Non-pigmented ciliary epithelial cell (primary cell): ENCODE measurements around the gene ABHD12.
"Not testable (repeated sequence)": the region's sequence is repeated elsewhere in the genome, so short reads cannot be mapped to it uniquely, and the experiment has no call there.

Experiments used
- DNase-seq: peaks from one replicate; pipeline ENCODE4 v3.0.0-alpha.2; 2010; ENCODE audit warnings: low read depth

ABHD12 gene

DNA sequence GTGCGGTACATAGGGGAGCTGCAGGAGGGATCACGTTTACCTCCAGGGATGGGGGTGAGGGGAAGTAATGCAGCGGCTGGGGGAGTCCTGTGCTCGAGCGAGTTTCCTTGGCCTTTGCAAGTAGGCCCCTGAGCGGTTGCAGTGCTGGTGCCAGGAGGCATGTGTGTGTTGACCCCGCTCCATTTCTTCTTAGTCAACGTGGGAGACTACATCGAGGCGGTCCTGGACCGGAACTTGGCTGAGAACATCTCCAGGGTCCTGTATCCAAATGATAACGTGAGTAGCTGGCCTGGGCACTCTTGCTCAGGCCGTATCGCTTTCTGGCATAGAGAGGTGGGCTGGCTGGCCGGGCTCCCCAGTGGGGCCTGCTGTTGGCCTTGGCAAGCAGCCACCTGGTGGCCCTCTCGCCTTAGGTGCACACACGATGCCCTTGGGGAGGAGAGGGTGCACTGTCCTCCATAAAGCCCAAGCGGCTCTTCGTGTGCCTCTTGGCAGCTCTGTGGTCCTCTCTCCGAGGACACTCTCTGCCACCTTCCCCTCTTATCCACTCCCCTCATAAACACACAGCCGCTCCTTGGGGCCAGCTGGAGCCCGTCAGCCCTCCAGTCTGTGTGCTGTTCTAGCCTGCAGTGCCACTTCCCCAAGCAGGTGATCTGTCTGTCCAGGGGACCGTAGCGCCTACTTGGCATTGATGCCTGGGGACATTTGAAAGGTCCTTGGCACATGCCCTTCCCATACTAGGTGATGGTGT is 113.4 kb downstream of the ABHD12 start:
- DNase-seq: no peak

DNA sequence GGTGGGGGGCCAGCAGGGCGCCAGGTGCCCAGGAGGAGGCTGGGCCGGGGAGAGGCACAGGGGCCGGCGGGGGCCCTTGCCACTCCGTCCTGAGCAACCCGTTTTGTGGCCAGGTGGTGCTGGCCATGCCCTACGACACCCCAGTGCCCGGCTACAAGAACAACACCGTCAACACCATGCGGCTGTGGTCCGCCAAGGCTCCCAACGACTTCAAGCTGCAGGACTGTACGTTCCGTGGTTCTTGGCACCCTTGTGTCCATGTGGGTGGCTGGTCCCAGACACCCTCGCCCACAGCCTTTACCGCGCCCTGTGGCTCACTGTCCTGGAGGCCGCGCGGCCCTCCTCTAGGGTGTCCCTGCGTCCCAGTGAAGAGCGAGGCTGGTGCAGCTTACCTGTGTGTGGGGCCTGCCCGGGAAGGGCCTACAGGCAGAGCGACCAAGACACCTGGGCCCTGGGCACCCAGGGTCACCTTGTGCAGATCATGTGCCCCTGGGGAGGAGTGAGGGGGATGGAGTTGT is 114.0 kb downstream of the ABHD12 start:
- DNase-seq: no peak

DNA sequence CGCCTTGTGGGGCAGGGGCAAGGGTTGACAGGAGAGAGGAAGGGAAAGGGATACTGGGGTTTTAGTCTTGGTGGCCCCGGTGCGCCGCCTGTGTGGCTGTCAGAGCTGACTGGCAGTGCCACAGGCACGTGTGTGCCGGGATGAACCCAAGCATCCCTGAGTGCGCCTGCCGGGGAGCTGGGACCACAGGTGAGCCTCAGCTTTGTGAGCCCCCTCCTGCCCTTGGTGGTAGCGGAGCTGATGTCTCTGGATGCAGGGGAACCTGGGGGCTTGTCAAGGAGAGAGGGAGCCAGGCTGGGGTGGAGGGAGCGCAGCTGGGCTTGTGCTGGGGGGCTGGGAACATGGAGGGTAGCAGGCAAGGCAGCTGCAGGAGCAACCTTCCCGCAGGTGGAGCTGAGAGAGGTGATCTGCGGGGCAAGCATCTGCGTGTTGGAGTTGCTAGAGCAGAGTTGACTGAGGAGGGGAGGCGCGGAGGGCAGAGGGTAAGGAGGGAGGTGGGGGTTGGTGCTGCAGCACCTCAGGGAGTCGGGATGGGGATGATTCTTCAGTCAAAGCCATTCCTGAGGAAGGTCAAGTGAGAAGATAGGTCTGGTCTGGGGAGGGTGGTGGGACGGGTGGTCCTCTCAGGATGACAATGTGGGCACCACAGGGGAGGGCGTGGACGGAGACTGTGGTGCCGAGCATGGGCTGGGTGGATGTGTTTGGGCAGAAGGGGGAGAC is 114.7 kb downstream of the ABHD12 start:
- no peak for DNase-seq

DNA sequence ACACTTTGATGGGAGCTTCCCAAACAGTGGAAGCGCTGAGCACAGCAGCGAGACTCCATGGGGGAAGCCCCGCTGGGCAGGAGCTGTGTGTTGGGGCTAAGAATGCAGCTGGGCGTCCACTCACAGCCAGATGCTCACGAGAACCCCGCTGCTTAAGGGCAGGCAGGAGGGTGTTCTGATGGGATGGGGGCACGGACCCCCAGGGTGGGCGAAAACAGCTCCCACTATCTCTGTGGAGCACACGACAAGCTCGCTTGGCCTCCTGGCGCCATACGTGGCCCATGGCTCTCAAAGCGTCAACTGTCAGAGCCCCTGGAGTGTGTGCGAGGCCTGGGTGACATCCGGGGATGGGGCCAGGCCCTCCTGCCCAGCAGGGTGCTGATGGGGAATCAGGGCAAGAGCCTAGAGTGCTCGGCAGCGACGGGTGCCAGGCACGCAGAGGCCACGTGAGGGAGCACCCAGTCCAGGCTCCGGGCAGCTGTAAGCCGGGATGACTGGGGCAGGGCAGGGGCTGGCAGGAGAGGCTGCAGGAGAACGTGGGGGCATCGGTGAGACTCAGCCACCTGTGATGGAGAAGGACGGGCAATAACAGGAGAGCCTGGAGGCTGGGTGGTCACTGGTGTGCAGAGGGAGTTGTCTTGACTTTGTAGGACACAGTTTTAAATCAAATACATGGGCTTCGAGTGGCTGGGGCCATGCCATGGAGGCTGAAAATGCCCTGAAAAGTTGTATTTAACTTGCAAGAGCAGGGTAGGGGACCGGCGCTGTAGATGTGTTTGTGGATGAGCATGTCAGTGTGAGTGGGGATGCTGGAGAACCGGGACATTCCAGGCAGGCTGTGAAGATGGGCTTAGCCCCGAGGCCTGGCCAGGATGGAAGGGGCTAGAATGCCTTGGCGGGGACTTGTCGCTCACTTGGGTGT is 115.5 kb downstream of the ABHD12 start:
- no peak for DNase-seq

DNA sequence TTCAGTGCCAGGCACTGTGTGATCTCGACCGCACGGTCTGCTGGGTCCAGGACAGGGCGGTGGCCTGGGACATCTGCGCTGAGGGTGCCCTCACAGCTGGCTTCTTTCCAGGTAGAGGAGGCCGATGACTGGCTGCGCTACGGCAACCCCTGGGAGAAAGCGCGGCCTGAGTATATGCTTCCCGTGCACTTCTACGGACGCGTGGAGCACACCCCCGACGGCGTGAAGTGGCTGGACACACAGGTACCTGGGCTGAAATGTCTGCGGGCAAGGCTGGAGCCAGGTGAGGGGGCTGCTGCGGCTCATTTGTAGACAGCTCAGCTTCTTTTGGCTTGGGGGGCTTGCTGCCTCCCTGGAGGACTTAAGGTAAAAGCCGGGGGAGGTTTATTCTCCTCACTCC is 116.2 kb downstream of the ABHD12 start:
- no peak for DNase-seq

DNA sequence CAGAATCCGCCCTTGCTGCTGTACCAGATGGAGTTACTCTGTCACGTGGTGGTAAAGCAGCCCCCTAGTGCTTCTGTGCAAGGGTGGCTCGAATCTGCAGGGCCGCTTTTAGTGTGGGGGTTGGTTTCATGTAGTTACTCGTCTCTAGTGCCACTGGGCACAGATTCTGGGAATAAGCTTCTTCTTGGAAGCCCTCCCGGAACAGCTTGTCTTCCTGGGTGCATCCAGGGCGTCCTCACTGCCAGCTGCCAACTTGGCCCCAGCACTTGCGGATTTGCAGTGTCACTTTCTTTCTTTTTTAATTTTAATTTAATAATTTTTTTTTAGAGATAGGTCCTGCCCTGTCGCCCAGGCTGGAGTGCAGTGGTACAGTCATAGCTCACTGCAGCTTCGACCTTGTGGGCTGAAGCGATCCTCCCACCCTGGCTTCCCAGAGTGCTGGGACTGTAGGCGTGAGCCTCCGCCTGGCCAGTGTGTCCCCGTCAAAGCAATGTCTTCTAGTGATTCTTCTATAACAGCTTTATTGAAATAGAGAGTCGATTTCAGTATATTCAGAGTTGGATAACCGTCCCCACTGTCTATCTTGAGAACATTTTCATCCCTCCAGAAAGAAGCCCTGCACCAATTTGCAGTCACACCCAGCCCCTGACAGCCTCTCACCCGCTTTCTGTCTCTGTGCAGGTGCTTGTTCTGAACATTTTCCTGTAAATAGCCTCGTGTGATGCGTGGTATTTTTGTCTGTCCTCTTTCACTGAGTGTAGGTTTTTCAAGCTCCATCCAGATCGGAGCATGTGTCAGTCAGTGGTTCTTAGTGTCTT is 116.9 kb downstream of the ABHD12 start:
- DNase-seq: no peak

DNA sequence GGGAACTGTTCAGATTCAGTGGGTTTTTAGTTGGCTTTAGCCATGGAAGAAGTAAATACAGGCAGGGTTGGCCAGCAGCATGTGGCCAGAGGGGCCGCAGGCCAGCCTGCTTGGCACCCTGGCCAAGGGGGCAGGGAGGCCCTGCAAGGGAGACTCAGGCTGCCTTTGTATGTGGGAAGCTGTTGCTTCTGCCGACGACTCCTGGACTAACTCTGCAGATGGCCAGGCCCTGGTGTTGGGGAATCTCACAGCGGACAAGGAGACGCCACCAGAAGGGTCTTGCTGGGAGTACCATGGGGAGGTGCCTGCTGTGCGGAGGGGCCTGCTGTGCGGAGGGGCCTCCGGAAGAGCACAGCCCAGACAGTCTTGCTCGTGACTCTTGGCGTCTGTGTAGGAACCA is 117.6 kb downstream of the ABHD12 start:
- DNase-seq: no peak

DNA sequence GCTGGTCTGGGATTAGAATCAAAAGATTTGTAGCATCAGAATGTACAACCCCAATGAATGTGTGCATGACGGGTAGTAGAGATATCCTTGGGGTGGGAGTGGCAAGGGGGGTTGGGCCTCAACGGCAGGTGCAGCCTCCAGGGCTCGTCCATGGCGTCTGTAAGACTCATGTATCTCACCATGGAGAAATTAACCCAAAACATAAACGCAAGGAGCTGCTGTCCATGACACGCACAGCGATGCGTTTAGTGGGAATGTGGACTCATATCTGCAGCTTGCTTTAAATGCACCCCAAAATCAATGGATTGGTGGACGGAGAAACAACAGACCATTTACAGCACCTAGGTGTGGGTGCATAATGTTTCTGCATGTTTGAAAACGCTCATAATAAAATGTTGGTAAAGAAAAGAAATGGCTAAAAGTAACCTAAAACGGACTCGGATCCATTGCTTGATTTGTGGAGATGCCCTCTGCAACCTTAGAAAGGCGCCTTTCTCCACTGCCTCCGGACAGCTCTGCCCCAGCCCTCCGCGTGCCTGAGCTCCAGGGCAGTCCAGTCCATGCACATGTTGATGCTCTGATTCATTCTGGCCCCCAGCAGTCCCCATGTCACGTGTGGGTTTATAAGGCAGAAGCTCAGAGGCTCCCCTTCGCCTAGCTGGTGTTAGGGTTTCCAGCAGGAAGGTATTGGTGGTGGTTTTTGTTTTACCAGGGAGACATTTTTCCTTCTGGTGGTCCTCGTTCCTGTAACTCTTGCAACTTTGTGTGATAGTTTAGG is 118.2 kb downstream of the ABHD12 start:
- DNase-seq: no peak

DNA sequence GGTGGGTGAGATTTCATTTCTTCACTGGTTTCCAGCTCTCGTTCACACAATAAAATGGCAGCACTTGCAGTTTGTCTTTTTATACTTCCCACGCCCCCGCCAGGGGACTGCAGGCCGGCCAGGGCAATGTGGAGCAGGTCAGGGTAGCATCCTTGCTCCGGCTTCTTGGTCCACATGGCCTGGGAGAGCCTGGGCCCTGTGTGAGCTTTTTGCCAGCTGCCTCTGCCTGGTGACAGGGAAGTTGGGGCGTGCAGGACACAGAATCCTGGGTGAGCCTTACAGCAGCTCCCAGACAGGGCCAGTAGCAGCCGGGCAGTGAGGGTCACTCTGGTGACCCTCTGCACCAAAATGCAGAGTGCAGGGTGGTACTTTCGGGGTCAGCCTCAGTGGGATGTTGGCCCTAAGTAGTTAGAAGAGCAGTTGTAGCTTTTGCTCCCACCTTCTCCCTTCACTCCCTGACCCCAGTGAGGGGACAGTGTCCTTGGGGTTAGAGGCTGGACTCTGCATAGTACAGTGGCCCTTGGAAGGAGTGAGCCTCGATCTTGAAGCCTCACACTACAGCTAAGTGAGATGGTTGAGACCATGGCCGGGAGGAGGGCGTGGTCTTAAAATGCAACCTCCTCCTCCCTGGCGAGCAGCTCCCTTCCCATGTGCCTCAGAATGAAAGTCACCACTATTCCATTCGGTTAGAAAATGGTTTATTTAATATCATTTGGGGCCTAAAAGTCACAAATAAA is 119.0 kb downstream of the ABHD12 start:
- no peak for DNase-seq

DNA sequence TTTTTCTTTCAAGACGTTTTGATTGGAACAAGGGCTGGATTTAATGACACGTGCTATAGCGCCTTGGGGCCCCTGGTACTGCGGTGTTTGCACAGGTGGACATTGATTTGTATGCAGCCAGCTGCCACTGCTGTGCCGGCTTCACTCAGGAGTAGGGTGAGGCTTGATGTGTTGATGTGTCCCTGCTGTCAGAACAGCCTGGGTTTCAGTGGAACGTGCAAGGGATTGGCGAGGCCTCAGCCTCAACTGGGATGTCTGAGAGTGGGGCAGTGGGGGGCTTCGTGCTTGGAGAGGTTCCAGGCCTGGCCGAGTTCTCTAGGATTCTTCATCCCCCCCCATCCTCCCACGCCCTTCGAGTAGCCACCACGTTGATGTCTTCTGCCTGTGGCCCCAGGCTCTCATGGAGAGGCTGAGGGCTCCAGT is 119.8 kb downstream of the ABHD12 start:
- no peak for DNase-seq

DNA sequence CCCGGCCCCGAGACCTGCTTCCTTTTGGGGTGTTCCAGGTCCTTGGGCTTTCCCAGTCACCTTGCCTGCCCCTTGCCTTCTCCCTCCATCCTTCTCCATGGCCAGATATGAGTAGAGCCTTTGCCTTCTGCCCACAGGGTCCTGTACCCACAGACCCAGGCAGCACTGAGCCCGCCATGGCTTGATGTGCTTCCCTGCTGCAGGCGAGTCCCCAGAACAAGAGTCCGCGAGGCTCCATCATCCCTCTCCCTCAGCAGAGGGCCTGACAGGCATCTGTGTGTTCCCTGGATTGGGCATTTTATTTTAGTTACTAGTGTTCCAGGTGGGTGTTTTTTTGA is 120.8 kb downstream of the ABHD12 start:
- no peak for DNase-seq

DNA sequence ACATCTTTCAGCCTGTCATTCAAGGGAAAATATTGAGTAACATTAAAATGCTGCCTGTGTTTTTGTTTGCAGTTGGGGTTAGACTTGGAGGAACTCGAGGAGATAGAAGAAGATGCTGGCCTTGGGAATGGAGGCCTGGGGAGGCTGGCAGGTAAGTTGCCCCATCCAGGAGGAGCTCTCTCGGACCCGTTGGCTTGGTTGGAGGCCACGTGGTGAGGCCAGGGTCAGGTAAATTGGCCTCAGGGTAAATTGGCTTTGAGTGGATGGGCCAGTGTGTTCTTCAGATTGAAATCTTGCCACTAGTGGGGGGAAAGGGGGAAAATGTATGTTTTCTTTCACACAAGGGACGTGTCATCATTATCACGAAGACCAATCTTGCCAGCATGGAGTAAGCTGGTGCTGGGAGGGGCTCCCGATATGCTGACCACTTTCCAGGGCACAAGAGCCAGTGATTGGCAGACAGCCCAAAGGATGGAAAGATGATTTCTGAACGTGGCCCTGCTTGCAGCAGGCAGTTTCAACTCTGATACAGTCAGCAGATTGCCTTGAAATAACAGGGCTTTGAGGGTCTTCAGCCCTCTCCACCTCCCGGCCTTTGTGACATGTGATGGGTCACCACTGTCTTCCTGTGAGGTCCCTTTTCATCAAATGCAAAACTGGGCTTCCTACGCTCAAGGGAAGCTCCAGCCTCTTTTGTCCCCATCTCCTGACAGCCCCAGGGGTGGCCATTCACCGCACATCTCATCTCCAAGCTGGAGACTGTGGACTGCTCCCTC is 121.4 kb downstream of the ABHD12 start:
- DNase-seq: no peak

DNA sequence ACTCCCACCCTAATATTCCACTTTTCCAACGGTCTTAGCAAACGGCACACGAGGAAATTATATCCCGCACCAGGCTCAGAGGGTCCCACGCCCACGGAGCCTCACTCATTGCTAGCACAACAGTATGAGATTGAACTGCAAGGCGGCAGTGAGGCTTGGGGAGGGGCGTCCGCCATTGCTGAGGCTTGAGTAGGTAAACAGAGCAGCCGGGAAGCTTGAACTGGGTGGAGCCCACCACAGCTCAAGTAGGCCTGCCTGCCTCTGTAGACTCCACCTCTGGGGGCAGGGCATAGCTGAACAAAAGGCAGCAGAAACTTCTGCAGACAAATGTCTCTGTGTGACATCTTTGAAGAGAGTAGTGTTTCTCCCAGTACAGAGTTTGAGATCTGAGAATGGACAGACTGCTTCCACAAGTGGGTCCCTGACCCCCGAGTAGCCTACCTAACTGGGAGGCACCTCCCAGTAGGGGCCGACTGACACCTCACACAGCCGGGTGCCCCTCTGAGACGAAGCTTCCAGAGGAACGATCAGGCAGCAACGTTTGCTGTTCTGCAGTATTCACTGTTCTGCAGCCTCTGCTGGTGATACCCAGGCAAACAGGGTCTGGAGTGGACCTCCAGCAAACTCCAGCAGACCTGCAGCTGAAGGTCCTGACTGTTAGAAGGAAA is 129.7 kb downstream of the ABHD12 start:
- not testable (repeated sequence) for DNase-seq

DNA sequence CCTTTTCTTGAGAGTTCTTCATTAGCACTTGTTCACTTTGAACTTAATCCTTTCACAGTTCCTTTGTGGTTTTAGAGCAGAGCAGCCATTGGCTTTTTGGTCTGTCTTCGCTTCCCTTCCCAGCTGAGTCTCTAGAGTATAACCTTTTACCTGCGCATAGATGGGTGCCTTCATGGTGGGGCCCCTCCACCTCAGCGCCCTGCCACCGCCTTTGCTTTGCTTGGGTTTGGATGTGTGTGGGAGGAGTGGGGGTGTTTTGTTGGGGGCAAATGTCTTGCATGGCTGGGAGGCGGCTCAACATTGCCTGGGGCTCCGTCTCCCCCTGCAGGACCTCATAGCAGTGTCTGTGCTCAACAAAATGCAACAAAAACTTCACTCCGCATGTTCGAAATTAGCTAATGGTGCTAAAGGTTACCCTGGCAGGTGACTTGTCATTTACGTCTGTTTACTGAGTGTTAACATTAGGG is 130.8 kb downstream of the ABHD12 start:
- no peak for DNase-seq

DNA sequence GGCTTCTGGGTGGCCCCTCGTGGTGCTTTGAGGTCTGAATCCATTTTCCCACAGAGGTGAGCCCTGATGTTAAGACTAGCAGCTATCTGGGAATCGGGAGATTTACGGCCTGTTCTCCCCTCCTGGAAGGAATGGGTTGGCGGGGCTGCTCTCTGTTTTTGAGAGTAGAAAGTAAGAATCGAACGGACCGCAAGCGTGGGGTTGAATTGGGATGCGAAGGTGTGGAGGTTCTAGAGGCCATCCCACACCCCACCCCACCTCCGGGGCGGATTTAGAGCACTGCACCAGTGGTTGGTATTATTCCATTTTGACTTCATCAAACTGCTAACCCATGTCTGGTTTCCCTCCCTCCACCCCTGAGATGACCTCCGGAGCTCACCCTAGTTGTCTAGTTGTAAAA is 131.3 kb downstream of the ABHD12 start:
- no peak for DNase-seq

DNA sequence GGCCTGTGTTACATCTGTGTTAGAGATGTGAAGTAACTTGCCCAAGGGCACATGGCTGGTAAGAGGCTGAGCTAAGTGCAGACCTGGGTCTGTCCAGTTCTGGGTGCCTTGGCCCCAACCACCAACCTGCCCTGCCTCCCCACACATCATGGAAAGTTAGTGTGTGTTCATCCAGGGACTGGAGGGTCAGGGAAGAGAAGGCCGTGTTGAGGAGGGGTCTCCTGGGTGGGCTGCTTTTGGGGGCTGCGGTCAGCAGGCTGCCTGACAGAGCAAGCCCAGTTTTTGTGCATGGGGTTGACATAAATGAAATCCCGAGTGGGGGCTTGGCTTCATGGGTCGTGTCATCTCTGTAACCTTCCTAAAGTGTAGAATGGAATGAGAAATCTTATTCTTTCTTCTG is 131.8 kb downstream of the ABHD12 start:
- DNase-seq: no peak

DNA sequence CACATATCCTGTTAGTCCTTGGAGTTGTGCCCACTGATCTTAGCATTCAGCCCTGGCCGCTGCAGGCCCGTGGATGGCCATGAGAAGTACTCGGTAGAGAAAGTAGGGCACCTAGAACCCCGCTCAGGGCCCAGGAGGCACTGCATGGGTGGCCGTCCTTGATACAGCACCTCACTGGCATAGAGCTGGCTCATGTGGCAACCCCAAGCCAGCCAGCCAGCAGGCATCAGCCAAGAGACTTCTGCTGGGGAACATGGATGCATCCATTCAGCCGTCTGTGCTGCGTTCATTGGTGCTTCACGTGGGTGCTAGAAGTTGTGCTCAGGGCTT is 132.2 kb downstream of the ABHD12 start:
- DNase-seq: no peak

DNA sequence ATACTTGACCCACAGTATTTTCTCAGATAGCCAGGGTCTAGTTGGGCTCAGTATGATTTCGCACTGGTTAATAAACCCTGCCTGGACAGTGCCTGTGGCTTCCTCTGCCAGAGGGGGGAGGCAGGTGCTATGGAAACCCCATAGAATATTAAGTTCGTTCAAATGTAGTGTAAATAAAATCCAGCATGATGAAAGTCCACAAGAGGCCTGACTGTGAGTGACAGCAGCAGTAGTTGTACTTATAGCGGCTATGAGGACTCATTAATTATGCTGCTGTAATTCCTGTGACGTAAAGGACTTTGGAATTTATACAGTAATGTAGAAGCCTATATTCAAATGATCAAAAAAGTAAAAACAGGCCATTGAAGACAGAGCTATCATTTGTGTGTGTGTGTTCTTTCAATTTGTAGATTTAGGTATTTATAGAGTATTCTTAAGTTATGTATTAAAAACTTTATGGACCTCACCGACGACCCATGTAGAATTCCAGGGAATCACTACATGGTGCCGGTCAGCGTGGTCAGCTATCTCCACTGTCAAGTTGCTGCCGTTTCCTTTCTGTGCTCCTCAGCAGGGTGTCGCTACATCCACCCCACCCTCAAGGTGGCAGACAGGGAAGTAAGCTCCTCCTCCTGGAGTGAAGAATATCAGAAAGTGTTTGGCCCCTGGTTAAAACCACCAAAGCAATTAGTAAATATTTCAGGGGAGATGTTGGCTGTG is 132.7 kb downstream of the ABHD12 start:
- DNase-seq: no peak
